GM21786 (cell line): ENCODE measurements around the gene SDC4.
A peak's percentile ranks its signal among the peaks of the same experiment; 100 is the strongest.

Experiments used
- ATAC-seq: cut with Tn5 transposase; IDR thresholded peaks from one replicate; pipeline ENCODE4 v1.9.1; 2021; ENCODE audit not compliant: unreplicated experiment

Gene SDC4

DNA sequence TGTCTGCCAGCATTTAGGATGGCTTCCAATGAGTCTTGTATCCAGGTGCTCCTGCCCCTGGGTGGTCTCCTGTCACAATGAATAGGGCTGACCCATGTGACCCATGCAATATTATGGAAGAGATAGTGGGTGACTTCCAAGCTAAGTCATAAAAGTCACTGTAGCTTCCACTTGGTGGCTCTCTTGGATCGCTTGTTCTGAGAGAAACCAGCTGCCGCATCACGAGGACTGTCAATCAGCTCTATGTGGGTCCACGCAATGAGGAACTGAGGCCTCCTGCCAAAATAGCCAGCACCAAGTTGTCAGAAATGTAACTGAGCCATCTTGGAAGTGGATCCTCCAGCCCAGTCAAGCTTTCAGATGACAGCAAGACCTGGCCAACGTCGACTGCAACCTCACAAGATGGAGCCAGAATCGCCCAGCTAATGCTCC is 25.3 kb downstream of the SDC4 start:
- no peak for ATAC-seq

DNA sequence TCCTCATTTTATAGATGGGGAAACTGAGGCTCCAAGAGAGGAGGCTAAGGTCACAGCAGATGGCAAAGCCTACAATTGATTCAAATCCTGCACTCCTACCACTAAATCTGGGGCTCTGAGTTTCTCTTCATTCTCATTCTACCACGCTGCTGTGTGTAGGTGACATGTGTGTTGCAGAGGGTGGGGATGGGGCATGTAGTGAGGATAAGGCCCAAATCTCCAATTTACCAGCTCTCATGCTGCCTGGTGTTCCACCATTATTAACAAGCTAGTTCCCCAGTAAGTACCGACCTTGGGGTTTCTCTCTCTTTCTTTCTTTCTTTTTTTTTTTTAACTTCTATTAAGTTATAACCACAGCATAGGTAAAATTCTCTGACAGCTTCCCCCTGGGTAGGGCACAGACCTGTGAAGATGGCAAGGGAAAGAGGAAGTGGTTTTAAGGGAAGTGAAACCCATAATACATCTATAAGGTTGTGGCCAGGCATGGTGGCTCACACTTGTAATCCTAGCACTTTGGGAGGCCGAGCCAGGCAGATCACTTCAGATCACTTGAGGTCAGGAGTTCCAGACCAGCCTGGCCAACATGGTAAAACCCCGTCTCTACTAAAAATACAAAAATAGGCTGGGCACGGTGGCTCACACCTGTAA is 27.2 kb downstream of the SDC4 start:
- ATAC-seq: peak; percentile 65

DNA sequence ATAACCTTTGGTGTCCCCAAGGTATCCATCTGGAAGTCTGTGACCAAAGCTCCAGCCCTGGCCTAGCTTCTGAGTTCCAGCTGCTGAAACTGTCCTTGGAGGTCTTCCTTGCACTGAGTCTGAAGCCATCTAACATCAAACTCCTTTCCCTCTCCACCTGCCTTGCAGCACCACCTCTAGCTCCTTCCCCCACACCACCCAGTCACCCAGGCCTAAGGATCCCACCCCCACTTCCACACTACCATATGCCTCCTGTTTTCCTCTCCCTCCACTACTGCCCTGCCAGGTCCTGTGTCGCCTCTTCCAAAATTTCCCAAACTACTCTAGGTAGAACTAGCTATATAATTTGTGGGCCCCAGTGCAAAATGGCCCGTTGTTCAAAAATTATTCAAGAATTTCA is 29.3 kb downstream of the SDC4 start:
- ATAC-seq: no peak

DNA sequence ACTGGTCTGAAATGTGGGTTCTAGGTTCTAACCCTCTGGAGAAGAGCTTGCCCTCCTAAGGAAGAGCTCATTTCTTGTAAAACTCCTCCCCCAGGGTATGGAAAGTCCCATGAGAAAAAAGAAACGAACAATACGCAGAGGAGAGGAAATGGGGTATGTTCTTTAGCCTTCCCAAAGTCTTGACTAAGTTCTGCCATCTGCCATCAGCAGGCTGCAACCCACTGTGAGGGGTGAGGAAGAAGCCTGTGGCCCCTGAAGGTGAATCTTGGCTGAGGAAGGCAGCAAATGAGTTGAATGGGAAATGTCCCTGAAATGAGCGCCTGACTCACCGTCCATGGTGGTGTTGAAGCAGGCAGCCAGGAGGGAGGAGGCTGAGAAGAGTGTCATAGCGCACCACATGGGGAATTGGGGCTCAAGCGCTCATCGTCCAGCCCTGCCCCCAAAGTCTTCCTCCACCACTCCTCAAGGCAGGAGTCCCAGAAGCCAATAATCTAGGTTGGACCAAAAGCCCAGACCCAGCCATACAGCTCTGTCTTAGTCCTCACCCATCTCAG is 29.8 kb downstream of the SDC4 start:
- no peak for ATAC-seq

DNA sequence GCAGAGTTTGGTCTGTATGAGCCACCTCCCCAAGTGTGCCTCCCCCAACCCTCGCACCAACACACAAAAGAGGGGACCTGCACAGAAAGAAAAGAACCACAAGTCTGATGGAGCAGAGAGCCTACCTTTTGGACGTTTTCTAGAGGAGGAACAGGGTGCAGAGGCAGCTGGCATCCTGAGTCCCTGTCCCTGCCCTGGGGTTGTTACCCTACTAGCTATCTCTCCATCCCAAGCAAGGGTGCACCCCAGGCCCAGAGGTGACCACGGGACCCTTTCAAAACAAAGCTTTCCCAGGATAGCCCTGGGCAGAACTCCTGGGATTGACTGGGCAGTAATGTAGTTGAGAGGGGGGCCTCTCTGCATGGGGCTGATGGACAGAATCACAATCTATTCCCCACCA is 30.4 kb downstream of the SDC4 start:
- ATAC-seq: no peak

DNA sequence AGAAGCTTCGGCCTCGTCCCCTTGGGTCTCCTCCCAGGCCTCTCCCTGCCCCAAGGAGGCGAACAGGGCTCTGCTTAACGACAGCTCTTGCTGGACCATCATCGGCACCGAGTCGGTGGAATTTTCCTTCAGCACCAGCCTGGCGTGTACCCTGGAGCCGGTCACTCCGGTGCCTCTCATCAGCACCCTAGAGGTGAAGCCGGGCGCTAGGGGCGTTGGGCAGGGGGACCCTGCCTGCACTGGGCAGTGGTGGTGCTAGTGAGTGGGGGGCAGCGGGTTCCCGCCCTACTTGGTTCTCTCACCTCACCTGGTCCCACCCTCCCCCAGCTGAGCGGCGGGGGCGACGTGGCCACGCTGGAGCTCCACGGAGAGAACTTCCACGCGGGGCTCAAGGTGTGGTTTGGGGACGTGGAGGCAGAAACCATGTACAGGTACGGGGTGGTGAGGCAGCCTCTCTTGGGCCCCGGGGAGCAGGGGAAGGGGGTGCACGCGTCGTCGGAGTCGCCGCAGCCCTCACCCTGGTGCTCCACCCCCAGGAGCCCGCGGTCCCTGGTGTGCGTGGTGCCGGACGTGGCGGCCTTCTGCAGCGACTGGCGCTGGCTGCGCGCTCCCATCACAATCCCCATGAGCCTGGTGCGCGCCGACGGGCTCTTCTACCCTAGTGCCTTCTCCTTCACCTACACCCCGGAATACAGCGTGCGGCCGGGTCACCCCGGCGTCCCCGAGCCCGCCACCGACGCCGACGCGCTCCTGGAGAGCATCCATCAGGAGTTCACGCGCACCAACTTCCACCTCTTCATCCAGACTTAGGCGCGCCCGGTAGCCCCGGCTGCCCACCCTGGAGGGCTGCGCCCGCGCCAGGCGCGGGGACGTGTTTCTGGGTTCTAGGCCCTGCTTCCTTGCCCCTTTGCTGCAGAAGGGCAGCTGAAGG is 31.8 kb downstream of the SDC4 start:
- ATAC-seq: no peak

DNA sequence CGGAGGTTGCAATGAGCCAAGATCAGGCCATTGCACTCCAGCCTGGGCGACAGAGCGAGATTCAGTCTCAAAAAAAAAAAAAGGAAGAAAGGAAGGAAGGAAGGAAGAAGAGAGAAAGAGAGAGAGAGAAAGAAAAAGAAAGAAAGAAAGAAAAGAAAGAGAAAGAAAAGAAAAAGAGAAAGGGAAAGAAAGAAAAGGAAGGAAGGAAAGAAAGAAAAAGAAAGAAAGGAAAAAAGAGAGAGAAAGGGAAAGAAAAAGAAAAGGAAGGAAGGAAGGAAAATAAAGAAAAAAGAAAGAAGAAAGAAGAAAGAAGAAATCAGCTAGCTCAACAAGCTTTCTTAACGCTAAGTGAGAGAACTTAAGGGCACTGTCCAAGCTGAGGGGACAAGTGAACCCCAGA is 32.6 kb downstream of the SDC4 start:
- ATAC-seq: no peak

DNA sequence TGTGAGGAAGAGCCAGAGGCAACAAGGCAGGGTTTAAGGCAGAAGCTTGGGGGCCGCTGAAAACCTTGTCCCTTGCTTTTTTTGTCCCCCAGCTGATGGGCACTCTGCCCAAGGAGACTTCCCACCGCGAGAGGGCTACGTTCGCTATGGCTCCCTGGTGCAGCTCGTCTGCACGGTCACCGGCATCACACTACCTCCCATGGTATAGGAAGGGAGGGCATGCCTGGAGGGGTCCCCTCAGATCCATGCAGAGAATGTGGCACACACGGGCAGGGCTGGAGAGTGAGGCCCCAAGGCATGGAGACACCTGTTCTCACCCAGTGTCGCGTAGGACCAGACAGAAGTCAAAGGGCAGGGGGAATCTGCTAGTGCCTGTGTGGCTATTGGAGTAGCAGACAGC is 34.3 kb downstream of the SDC4 start:
- no peak for ATAC-seq

DNA sequence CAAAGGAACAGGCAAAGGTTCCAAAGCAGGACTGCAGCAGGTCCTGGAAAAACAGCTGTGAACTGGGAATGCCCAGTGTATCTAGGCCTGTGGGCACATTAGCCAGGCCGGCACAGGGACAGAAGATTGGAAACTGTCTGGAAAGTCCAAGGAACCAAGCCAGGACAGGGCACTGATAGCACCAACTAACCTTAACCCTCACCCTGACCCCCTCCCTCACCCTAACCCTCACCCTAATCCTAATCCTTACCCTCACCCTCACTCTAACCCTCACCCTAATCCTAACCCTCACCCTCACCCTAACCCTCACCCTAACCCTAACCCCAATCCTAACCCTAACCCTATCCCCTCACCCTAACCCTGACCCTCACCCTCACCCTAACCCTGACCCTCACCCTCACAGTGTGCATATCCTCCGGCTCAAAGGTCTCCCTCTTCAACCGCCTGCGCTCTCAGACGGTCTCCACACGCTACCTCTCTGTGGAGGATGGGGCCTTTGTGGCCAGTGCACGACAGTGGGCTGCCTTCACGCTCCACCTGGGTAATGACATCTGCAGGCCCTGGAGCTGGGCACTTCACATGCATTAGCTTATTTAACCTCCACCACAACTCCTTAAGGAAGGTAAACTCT is 35.0 kb downstream of the SDC4 start:
- ATAC-seq: no peak

DNA sequence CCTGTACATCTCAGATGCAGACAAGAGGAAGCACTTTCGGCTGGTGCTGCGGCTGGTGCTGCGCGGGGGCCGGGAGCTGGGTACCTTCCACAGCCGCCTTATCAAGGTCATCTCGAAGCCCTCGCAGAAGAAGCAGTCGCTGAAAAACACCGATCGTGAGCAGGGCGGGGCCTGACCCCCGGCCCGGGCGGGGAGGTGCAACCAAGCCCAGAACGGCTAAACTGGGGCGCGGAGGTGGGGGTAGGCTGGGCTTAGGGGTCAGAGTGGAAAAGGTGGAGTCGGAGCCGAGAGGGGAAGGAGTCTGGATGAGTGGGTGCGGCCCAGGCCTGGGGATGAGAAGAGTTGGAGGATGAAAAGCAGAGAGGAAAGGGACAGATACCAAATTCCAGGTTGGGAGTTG is 36.0 kb downstream of the SDC4 start:
- ATAC-seq: no peak

DNA sequence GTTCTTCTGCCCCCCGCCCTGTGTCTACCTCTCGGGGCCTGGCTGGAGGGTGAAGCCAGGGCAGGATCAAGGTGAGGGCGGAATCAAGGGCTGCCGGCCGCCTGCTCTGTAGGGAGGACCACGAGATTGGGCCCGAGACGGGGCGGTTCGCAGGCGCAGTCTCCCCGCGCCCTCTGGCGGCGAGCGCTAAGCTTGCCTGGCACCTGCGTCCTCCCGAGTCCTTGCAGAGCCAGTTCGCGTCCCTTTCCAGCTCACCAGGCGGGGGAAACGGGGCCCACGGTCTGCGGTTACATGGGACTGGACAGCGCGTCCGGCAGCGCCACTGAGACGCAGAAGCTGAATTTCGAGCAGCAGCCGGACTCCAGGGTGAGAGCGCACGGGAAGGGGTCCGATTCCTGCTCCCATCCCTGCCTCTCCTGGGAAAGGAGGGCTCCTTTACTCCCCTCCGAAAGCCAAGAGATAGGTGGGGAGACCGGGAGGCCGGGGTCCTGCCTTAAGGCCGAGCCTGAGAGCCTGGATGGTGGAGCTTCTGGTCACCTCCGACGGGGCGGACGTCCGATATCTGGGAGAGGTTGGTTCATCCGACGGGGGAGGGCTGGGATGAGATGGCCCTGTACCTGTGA is 36.5 kb downstream of the SDC4 start:
- ATAC-seq: no peak

DNA sequence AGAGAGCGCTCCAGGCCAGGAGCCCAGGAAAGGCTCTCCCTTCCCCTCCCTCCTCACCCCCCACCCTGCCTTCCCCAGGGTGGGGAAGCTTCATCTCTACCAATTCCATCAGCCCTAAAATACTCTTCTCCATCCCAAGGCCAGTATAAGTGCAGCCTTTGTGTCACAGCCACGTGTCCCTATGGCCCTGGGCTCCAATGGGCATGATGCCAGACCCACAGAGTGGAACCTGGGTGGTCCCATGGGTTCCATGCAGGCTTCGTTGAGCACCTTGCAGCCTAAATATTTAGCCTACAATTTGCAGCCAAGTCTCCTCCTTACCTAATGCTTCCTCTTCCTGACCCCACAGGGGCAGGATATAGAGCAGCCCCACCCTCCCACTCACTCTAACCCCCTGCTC is 39.1 kb downstream of the SDC4 start:
- ATAC-seq: no peak

DNA sequence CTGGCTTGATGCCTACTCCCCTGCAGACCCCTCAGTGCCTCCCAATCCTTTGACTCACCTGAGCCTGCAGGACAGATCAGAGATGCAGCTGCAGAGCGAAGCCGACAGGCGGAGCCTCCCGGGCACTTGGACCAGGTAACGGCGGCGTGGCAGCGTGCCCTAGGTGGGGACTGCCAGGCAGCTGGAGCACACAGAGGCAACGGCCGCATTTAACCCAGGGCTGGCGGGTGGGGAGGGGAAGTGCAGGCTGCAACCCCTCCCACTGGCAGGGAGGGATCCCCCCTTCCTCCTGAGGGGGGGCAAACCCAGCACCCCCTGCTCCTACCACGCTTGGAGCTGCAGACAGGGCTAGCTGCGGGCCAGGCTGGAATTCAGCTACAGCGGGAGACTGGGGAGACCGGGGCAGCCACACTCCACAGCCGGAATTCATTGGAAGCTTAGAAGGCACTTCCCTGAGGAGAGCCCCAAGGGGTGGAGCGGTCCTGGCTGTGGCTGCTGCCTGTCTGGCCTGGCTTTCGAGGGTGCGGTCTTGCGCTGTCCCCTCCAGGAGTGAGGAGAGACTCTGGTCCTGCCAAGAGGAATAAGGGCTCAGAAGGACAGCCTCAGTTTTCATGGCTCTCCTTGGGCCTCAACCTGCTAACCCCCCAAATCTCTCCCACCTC is 40.0 kb downstream of the SDC4 start, which contains the start of gene MATN4:
MATN4 (minus strand) TSS at position 183 of the 662 bp plus-strand sequence. CDS start 2,717 bp downstream, outside the sequence.
- no peak for ATAC-seq

DNA sequence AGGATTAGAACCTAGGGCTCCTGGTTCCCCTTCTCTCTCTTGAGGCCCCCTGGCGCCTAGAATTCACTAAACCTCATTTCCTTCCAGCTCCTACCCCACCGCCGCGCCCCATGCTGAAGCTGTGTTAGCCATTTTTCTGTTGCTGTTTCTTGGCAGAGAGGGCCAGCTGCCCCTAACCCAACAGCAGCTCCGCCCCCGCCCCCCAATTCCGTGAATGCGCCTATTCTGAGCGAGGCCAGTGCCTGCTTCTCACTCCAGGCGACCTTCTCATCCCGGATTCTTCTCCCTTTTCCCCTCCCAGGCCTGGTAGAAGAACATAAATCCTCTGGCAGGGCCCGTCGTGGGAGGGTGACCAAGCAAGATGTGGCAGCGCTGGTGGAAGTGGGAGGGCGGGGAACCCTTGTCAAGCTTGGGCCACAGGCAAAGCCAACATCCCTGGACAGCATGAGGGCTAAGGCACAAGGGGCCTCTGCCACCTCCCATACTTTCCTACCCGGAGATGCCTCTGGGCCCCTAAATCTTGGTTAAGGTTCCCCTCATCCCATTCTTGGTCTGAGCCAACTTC is 41.1 kb downstream of the SDC4 start:
- no peak for ATAC-seq

DNA sequence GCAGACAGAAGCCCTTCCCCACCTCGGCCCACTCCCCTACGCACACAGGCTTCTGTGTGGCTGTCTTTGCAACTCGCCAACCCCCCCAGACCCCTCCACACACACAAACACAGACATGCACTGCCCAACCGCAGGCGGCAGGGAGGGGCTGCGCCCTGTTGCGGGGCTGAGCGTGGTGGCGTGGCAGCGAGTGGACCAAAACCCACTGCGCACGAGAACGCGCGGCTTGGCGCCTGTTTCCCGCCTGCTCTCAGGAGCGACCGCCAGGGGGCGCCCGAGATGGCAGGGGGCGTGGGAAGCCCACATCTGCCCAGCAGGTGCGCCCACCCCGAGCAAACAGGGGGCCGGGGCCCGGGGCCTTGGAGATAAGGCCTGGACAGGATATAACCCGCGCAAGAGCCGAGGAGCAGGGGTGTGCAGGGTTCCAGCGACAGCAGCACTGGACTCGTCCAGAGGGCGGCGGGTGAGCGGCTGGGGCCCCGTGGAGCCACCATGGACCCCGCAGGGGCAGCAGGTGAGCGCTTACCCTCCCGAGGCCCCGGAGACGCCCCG is 41.7 kb downstream of the SDC4 start, which contains the start of gene RBPJL:
RBPJL (plus strand) TSS at position 410 of the 552 bp plus-strand sequence; CDS start at position 493, 83 bp downstream.
- ATAC-seq: no peak

DNA sequence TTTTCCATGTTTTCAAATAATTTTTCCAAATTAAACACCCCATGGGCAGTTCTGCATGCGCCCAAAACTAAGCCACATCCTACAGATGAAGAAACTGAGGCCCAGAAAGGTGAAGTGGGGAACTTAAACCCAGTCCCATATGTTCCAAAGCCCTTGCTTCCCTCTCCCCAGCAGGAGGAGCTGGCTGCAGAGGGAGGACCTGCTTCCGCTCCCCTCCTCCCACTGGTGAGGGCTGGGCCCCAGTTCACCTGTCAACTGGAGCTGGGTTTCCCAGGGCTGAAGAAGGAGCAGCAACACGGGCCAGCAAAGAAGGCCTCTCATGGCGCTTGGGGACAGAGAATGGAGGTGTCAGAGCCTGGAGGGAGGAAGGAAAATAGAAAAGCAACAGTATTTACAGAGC is 43.0 kb downstream of the SDC4 start:
- ATAC-seq: no peak

DNA sequence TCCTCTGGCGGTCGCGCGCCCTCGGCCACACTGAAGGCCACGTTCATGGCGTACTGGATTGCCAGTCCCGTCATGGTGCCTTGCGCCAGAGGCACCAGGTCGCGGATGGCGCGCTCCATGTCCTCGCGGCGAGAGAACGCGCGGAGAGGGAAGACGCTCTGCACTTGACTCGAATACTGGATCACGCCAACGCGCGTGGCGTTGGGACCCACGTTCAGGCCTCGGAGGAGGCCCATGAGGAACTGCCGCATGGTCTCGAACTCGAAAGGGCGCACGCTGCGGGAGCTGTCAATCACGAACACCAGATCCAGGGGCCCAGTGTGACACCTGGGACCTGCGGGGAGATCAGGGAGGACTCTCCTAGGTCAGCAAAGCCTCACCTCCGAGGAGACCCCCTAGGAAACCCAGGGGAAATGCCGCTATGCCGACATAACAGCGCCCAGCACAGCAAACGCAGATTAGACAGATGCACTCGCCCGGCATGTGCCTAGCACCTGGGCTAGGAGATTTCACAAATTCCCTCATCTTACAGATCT is 43.7 kb downstream of the SDC4 start:
- ATAC-seq: no peak

DNA sequence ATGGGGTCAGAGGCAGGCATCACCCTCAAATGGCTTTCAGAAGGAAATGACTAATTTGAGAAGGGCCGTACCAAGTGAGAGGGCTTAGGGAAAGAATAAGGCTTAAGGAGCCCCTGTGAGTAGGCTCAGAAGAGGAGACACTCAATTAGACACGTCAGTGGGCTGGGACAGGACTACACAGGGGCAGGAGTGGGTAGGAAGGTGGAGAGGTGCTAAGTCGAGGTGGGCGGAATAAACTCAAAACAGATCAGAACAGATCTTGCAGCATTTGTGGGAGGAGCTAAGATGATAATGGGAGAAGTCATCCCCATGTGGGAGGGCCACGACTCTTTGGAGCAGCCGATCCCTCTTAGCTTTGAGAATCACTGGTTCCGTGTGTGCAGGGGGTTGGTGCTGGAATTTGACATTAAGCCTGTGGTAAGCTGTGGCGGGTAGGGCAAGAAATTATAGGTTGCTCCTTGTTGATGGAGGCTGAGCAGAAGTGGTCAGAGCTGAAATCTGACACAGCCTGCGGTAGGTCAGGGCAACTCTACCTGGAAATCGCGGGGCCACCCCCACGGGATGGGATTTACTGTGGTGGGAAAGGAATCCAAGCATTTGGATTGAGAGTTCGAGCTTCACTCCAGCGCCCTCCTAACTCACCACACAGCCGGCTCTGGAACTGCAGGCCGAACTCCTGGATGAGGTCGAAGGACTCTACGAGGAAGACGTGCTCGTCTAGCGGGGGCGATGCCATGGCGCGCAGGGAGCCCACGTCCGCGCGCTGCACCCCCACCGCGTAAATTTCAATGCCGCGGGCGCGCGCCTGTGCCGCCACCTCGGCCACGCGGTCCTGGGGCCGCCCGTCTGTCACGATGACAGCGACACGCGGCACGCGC is 44.4 kb downstream of the SDC4 start:
- ATAC-seq: no peak
